ENCODE results near the gene KDM1B. TPM values are rescaled to one million over a fixed set of nuclear protein-coding genes. Genes with fewer than 3 reads are reported as not detected.

The KDM1B gene
- total and polyA plus RNA-seq, 2 donors (not counting 1 experiment from before 2014, with no cell fraction given): 12.0 to 26.1 TPM

DNA sequence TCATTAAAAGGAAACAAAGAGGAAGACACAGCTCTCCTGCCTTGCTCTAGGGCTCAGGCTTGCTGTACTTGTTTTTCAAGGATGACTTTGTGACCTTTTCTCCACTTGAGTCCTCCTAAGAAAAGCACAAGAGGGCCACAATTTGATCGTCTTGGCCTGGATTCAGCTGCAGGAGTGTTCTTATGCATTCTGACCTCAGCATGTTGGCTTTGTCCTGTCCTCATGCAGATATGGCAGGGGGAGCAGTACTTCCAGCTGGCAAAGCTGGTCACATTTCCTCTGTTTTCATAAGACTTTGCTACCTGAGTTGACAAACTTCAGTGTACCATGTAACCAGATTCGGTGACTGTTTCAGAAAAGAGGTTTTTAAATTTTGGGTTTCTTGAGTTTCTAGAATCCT lies 30.8 kb downstream of the KDM1B start:
- no peak overlapping the region for H3K27ac ChIP-seq (ENCODE audit: insufficient read depth, low read length)
- DNase-seq (ENCODE audit: low read depth in 2 of 2): peak in 1 of 2 donors; percentile 16
- no peak overlapping the region for H3K4me3 ChIP-seq (replicated peaks in 1 of 4; ENCODE audit: control extremely low read depth in 1 of 4, insufficient read depth in 1 of 4, low read depth in 3 of 4, low read length in 4 of 4)
- no peaks in the 10 kb centered on the region for H4K20me1 ChIP-seq (ENCODE audit: control insufficient read depth, extremely low read depth, insufficient read depth, low read length)
- no peaks in the 10 kb centered on the region for H3K4me1 ChIP-seq (ENCODE audit: control insufficient read depth, extremely low read depth, insufficient read depth, low read length)
- TF ChIP-seq, protein P1, sequence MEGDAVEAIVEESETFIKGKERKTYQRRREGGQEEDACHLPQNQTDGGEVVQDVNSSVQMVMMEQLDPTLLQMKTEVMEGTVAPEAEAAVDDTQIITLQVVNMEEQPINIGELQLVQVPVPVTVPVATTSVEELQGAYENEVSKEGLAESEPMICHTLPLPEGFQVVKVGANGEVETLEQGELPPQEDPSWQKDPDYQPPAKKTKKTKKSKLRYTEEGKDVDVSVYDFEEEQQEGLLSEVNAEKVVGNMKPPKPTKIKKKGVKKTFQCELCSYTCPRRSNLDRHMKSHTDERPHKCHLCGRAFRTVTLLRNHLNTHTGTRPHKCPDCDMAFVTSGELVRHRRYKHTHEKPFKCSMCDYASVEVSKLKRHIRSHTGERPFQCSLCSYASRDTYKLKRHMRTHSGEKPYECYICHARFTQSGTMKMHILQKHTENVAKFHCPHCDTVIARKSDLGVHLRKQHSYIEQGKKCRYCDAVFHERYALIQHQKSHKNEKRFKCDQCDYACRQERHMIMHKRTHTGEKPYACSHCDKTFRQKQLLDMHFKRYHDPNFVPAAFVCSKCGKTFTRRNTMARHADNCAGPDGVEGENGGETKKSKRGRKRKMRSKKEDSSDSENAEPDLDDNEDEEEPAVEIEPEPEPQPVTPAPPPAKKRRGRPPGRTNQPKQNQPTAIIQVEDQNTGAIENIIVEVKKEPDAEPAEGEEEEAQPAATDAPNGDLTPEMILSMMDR (conservative IDR thresholded peaks at IDR 0.05 in 1 of 2, IDR thresholded peaks at IDR 0.05 in 1 of 2; ENCODE audit: low read depth in 1 of 2, low read length in 2 of 2): no peak
- no peak for TF ChIP-seq EZH2 (IDR thresholded peaks at IDR 0.05; ENCODE audit: low read length, missing control alignments)
- no peaks in the 10 kb centered on the region for H3K27me3 ChIP-seq (ENCODE audit: control insufficient read depth, insufficient read depth, low read length)
- H3K9ac ChIP-seq (ENCODE audit: insufficient read depth, low read length): no peak overlapping the region
- no peak overlapping the region for H3K4me2 ChIP-seq (ENCODE audit: extremely low read depth, insufficient read depth, low read length)
- no peaks in the 10 kb centered on the region for H3K36me3 ChIP-seq (ENCODE audit: control insufficient read depth, insufficient read depth, low read length)
- no peaks in the 10 kb centered on the region for H3K9me3 ChIP-seq (ENCODE audit: control insufficient read depth, insufficient read depth, low read depth, low read length)
- no peaks in the 10 kb centered on the region for H3K79me2 ChIP-seq (ENCODE audit: control insufficient read depth, insufficient read depth, low read length)
- no peak overlapping the region for H2AFZ ChIP-seq (ENCODE audit: low read length)

DNA sequence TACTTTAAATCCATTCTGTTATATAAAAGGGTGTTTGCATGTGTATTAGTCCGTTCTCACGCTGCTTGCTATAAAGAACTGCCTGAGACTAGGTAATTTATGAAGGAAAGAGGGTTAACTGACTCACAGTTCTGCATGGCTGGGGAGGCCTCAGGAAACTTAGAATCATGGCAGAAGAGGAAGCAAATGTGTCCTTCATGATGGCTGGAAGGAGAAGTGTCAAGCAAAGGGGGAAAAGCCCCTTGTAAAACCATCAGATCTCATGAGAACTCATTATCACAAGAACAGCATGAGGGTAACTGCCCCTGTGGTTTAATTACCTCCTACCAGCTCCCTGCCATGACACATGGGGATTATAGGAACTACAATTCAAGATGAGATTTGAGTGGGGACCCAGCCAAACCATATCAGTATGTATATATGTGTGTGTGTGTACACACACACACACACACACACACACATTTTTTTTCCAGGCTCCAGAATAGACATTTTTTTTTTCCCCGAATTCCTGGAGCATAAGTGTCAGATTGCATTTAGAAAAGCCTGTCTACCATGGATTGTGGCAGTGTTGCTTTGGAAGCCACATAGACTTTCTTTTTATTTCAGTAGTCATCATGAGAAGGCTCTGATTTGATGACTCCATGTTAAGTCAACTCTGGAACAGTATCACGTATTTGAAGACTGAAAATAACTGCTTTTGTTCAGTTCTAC lies 31.5 kb downstream of the KDM1B start:
- Histone ChIP-seq H3K9ac (ENCODE audit: insufficient read depth, low read length) (no peak overlapping the region), H3K4me3 (replicated peaks in 1 of 4; ENCODE audit: control extremely low read depth in 1 of 4, insufficient read depth in 1 of 4, low read depth in 3 of 4, low read length in 4 of 4) (no peak overlapping the region), H3K9me3 (ENCODE audit: control insufficient read depth, insufficient read depth, low read depth, low read length) (no peaks in the 10 kb centered on the region), H3K4me2 (ENCODE audit: extremely low read depth, insufficient read depth, low read length) (no peak overlapping the region), H3K4me1 (ENCODE audit: control insufficient read depth, extremely low read depth, insufficient read depth, low read length) (no peaks in the 10 kb centered on the region), H3K27ac (ENCODE audit: insufficient read depth, low read length) (no peak overlapping the region), H2AFZ (ENCODE audit: low read length) (no peak overlapping the region), H4K20me1 (ENCODE audit: control insufficient read depth, extremely low read depth, insufficient read depth, low read length) (no peaks in the 10 kb centered on the region), H3K36me3 (ENCODE audit: control insufficient read depth, insufficient read depth, low read length) (no peaks in the 10 kb centered on the region), H3K79me2 (ENCODE audit: control insufficient read depth, insufficient read depth, low read length) (no peaks in the 10 kb centered on the region), H3K27me3 (ENCODE audit: control insufficient read depth, insufficient read depth, low read length) (no peaks in the 10 kb centered on the region)
- TF ChIP-seq EZH2 (IDR thresholded peaks at IDR 0.05; ENCODE audit: low read length, missing control alignments): no peak
- TF ChIP-seq, protein P1 (conservative IDR thresholded peaks at IDR 0.05 in 1 of 2, IDR thresholded peaks at IDR 0.05 in 1 of 2; ENCODE audit: low read depth in 1 of 2, low read length in 2 of 2): no peak
- peak in 1 of 2 donors; percentile 27 for DNase-seq (ENCODE audit: low read depth in 2 of 2)

DNA sequence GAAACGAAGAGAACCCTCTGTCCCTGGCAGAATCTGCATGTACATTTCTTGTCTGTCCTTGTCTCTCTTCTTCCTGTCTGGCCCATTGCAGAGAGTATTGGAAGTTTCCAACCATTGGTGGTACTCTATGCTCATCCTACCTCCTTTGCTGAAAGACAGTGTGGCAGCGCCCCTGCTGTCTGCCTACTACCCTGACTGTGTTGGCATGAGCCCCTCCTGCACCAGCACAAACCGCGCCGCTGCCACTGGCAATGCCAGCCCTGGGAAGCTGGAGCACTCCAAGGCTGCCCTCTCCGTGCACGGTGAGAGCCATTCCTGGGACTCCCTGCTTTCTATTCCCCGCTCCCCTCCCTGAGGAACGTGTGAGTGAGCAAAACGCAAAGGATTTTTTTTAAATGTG lies 32.5 kb downstream of the KDM1B start:
- no peaks in the 10 kb centered on the region for H3K36me3 ChIP-seq (ENCODE audit: control insufficient read depth, insufficient read depth, low read length)
- TF ChIP-seq, protein P1 (conservative IDR thresholded peaks at IDR 0.05 in 1 of 2, IDR thresholded peaks at IDR 0.05 in 1 of 2; ENCODE audit: low read depth in 1 of 2, low read length in 2 of 2): no peak
- no peak for TF ChIP-seq EZH2 (IDR thresholded peaks at IDR 0.05; ENCODE audit: low read length, missing control alignments)
- no peaks in the 10 kb centered on the region for H3K27me3 ChIP-seq (ENCODE audit: control insufficient read depth, insufficient read depth, low read length)
- no peak overlapping the region for H2AFZ ChIP-seq (ENCODE audit: low read length)
- H3K4me1 ChIP-seq (ENCODE audit: control insufficient read depth, extremely low read depth, insufficient read depth, low read length): no peaks in the 10 kb centered on the region
- no peak for DNase-seq (ENCODE audit: low read depth in 2 of 2)
- no peak overlapping the region for H3K4me3 ChIP-seq (replicated peaks in 1 of 4; ENCODE audit: control extremely low read depth in 1 of 4, insufficient read depth in 1 of 4, low read depth in 3 of 4, low read length in 4 of 4)
- no peaks in the 10 kb centered on the region for H4K20me1 ChIP-seq (ENCODE audit: control insufficient read depth, extremely low read depth, insufficient read depth, low read length)
- H3K79me2 ChIP-seq (ENCODE audit: control insufficient read depth, insufficient read depth, low read length): no peaks in the 10 kb centered on the region
- no peak overlapping the region for H3K27ac ChIP-seq (ENCODE audit: insufficient read depth, low read length)
- no peak overlapping the region for H3K4me2 ChIP-seq (ENCODE audit: extremely low read depth, insufficient read depth, low read length)
- no peak overlapping the region for H3K9ac ChIP-seq (ENCODE audit: insufficient read depth, low read length)
- no peaks in the 10 kb centered on the region for H3K9me3 ChIP-seq (ENCODE audit: control insufficient read depth, insufficient read depth, low read depth, low read length)
